GM13977 (cell line): ENCODE data around the gene SCML1.

Experiments
- DNase-seq: peaks from one replicate; pipeline ENCODE4 v3.0.0; 2012; ENCODE audit warnings: low spot score
- CTCF ChIP-seq: IDR thresholded peaks from 2 replicates; pipeline ENCODE4 v1.5.1; 2012; ENCODE audit warnings: mild to moderate bottlenecking, control low read depth; ENCODE audit not compliant: insufficient read depth; ENCODE audit errors: extremely low read depth, missing control alignments
- in situ Hi-C: fragments of 300-500 bp; cut with MboI; formaldehyde crosslinking; loops from one replicate; pipeline ENCODE4 v1.12.0; 2022; ENCODE audit warnings: low sequenced_read_pairs, low pct_unique_long_range_greater_than_20kb, mixed read lengths, inconsistent platforms; ENCODE audit not compliant: unreplicated experiment

Gene SCML1

GRCh38 chrX:17803449-17803848 is 66.2 kb downstream of the SCML1 start:
- in situ Hi-C loops = no loop called here
- no peak for DNase-seq
- no peak for TF ChIP-seq CTCF
